ENCODE measurements around the gene KCNQ1OT1.

KCNQ1OT1 gene

GRCh38 chr11:2591805-2592204, 108.0 kb downstream of the KCNQ1OT1 start:
- no peak for DNase-seq

- DNase-seq = no peak
Measured at GRCh38 chr11:2590965-2591754, 108.6 kb downstream of the KCNQ1OT1 start.

GRCh38 chr11:2590131-2590964, 109.4 kb downstream of the KCNQ1OT1 start:
- no peak for DNase-seq

- DNase-seq = no peak
Measured at GRCh38 chr11:2589538-2589934, 110.3 kb downstream of the KCNQ1OT1 start.

GRCh38 chr11:2588809-2589537, 110.8 kb downstream of the KCNQ1OT1 start:
- no peak for DNase-seq

GRCh38 chr11:2587976-2588748, 111.6 kb downstream of the KCNQ1OT1 start:
- no peak for DNase-seq

- no peak for DNase-seq
Measured at GRCh38 chr11:2587132-2587930, 112.5 kb downstream of the KCNQ1OT1 start.

GRCh38 chr11:2586793-2587131, 113.0 kb downstream of the KCNQ1OT1 start:
- DNase-seq = no peak

GRCh38 chr11:2586087-2586792, 113.6 kb downstream of the KCNQ1OT1 start:
- DNase-seq = no peak

- no peak for DNase-seq
Measured at GRCh38 chr11:2585566-2586086, 114.2 kb downstream of the KCNQ1OT1 start.

- DNase-seq = no peak
Measured at GRCh38 chr11:2584812-2585565, 114.8 kb downstream of the KCNQ1OT1 start.

- DNase-seq = no peak
Measured at GRCh38 chr11:2584434-2584811, 115.4 kb downstream of the KCNQ1OT1 start.

- no peak for DNase-seq
Measured at GRCh38 chr11:2583605-2583958, 116.2 kb downstream of the KCNQ1OT1 start.

- DNase-seq = no peak
Measured at GRCh38 chr11:2582946-2583604, 116.7 kb downstream of the KCNQ1OT1 start.

- DNase-seq = no peak
Measured at GRCh38 chr11:2582351-2582945, 117.3 kb downstream of the KCNQ1OT1 start.

GRCh38 chr11:2581931-2582350, 117.9 kb downstream of the KCNQ1OT1 start:
- DNase-seq = no peak

- no peak for DNase-seq
Measured at GRCh38 chr11:2581151-2581930, 118.5 kb downstream of the KCNQ1OT1 start.

- no peak for DNase-seq
Measured at GRCh38 chr11:2580571-2581001, 119.2 kb downstream of the KCNQ1OT1 start.

Measured in activated CD4-positive, alpha-beta T cell treated with anti-CD3 and anti-CD28 coated beads, Interleukin-2, Interleukin-6, amounts not matched to agents 100 ng/mL and 50 ng/mL, durations not matched to agents 16 hours and 8 hours (primary cell).